GM19452 (cell line): ENCODE data around the gene OR12D1.

Experiments used
- ATAC-seq: cut with Tn5 transposase; IDR thresholded peaks from one replicate; pipeline ENCODE4 v1.9.1; 2021; ENCODE audit not compliant: unreplicated experiment

Gene OR12D1

GRCh38 chr6:29465279-29465678 lies 50.6 kb downstream of the OR12D1 start:
- ATAC-seq: no peak

- ATAC-seq: no peak
Observed at GRCh38 chr6:29465801-29466200, 51.1 kb downstream of the OR12D1 start.

GRCh38 chr6:29466241-29466640 lies 51.5 kb downstream of the OR12D1 start:
- no peak for ATAC-seq
